Heart left ventricle (tissue), 16 donors: ENCODE data around the gene SUMF2. TPM values are rescaled to one million over a fixed set of nuclear protein-coding genes. Genes with fewer than 3 reads are reported as not detected.
"Not testable (repeated sequence)": the region's sequence is repeated elsewhere in the genome, so short reads cannot be mapped to it uniquely, and the experiment has no call there.

Experiments used
- ATAC-seq, 4 donors: fragments of 200-7000 bp; cut with Tn5 transposase; one replicate each; pipeline ENCODE4 v1.9.1; 2020 to 2022; ENCODE audit warnings: moderate library complexity in 4 of 4, mild to moderate bottlenecking in 3 of 4, moderate number of reproducible peaks in 1 of 4
- DNase-seq, 5 donors: peaks; one replicate each; pipeline ENCODE4 v3.0.0-alpha.2; 2020
- H3K27ac ChIP-seq, 12 donors: fragments of 200-600 bp; sonication (generic) in 4 of 12; one replicate each; pipeline versions ENCODE4 v1.5.0 to v1.8.0; 2016 to 2022; ENCODE audit warnings: mild to moderate bottlenecking in 2 of 12
- H3K27me3 ChIP-seq, 9 donors: fragments of 200-600 bp; sonication (generic) in 2 of 9; one replicate each; pipeline versions ENCODE4 v1.5.1 to v1.8.0; 2016 to 2022; ENCODE audit warnings: mild to moderate bottlenecking in 3 of 9
- H3K36me3 ChIP-seq, 9 donors: fragments of 200-600 bp; sonication (generic) in 2 of 9; one replicate each; pipeline versions ENCODE4 v1.5.0 to v1.8.0; 2018 to 2022; ENCODE audit warnings: mild to moderate bottlenecking in 2 of 9
- H3K4me1 ChIP-seq, 12 donors: fragments of 200-600 bp; sonication (generic) in 4 of 12; one replicate each; pipeline versions ENCODE4 v1.5.0 to v1.8.0; 2016 to 2022; ENCODE audit warnings: mild to moderate bottlenecking in 3 of 12
- H3K4me3 ChIP-seq, 12 donors: fragments of 200-600 bp; sonication (generic) in 4 of 12; one replicate each; pipeline versions ENCODE4 v1.5.0 to v1.8.0; 2017 to 2022; ENCODE audit warnings: mild to moderate bottlenecking in 9 of 12, moderate library complexity in 4 of 12
- H3K9me3 ChIP-seq, 12 donors: fragments of 200-600 bp; sonication (generic) in 4 of 12; one replicate each; pipeline versions ENCODE4 v1.5.0 to v1.8.0; 2016 to 2022; ENCODE audit warnings: mild to moderate bottlenecking in 1 of 12
- CTCF ChIP-seq, 12 donors: fragments of 200-600 bp; sonication (generic) in 4 of 12; IDR thresholded peaks; one replicate each; pipeline versions ENCODE4 v1.5.0 to v1.8.0; 2018 to 2022; ENCODE audit warnings: antibody characterized with exemption in 12 of 12, mild to moderate bottlenecking in 5 of 12
- POLR2A ChIP-seq, 2 donors: fragments of 450-650 bp; IDR thresholded peaks; one replicate each; pipeline ENCODE4 v1.6.1; 2017; ENCODE audit warnings: antibody characterized with exemption in 2 of 2, mild to moderate bottlenecking in 2 of 2, moderate library complexity in 2 of 2
- WGBS, 4 donors: extraction: QIAGEN DNeasy Blood & Tissue Kit in 2 of 4; methylation state at CpG; one replicate each; pipeline versions ENCODE4 v1.1.5 to v1.1.7; 2013 to 2018; 5-methylcytosine and 5-hydroxymethylcytosine counted together
- intact Hi-C, 10 donors: fragments of 100-400 bp; cut with DNase I; formaldehyde crosslinking; loops; one replicate each; pipeline versions ENCODE4 v1.11.1 to v1.14.2; 2022
- polyA plus RNA-seq, 2 donors: library from polyadenylated mRNA; stranded (reverse); fragments of 200-250 nt; gene quantifications; one replicate each; pipeline ENCODE4 v1.2.3, GENCODE V29; 2013
- total RNA-seq, 9 donors: library from RNA; depleted of rRNA in 2 of 9; stranded (reverse); fragments of >200 nt in 2 of 9; fragmentation: NEBNext Ultra II Directional in 3 of 9; extraction: Animal tissue kit (Norgen Biotek cat#: 25700) in 3 of 9; gene quantifications; one replicate each; pipeline versions ENCODE4 v1.1.0 to v1.2.4, GENCODE V29; 2016 to 2023
- donor health status: ischemic (EF 13 %, LVEDD 7.1; RV severe dilation, severe dysfunction).
- donor health status: healthy with polysubstance abuse.
- donor health status: DM: no; HTN: yes; CAD: no.
- donor health status: DM: no; HTN: no; CAD: no.
- donor health status: ischemic (EF 25% LVEDD 6.9; RV normal size, moderate dysfunction).
- donor health status: ischemic (EF 25% LVEDD 5.7; RV mildly dilated, moderate dysfunction).
- donor health status: healthy.
- donor health status: DM: yes; HTN: yes; CAD: no.
- donor health status: ischemic (EF 35%, LVEDD 5.7; RV mildly dilated, moderate dysfunction).
- donor health status: nonischemic (EF 11% LVEDD 7.7; RV severe dilation, severe dysfunction).
- donor health status: DM: yes; HTN: yes; CAD: no.
- donor health status: PGD.
- donor health status: ischemic (EF 29% LVEDD 5.4; RV normal size, mild dysfunction).
- donor health status: nonischemic (EF 23%, LVEDD 6.1; RV moderate dilation, normal function).

SUMF2 gene
- total and polyA plus RNA-seq, 11 donors, result 23.1 to 61.5 (median 34.5) TPM

- no peak for TF ChIP-seq POLR2A (IDR thresholded peaks at IDR 0.05)
- TF ChIP-seq CTCF (IDR thresholded peaks at IDR 0.05), result peak; percentile 47 to 83 (median 72)
- intact Hi-C loops, result loop anchor here in 2 of 10 donors (1.0 to 5.0 kb wide), 4 partner anchors 14 to 452 kb away; partner anchors contain the start of gene CHCHD2 (in 1 of the 2)
- ATAC-seq (peak; percentile 81 to 93 (median 90)), DNase-seq (peak; percentile 86 to 90 (median 89))
- peaks cover 0 to 19% (median 9%) of the 10 kb centered on the region in 9 donors for H3K36me3 ChIP-seq
- H3K4me3 ChIP-seq, result peak within 1 kb of the TSS in 11 of 12 donors; percentile 25 to 56 (median 43)
- H3K9me3 ChIP-seq, result no peaks in the 10 kb centered on the region
- peaks cover 0 to 38% (median 18%) of the 10 kb centered on the region in 12 donors for H3K4me1 ChIP-seq
- 24 to 35% (median 26%) methylated on average over 17 to 19 of the region's 19 CpGs for WGBS, 4 donors
- no peaks in the 10 kb centered on the region for H3K27me3 ChIP-seq
- peak within 1 kb of the TSS; percentile 57 to 94 (median 85) for H3K27ac ChIP-seq
These were observed 28.9 kb downstream of the SUMF2 start, which contains the start of gene PHKG1 for GRCh38 chr7:56092789-56093531. Gene PHKG1 (minus strand): TSS chr7:56092952. CDS start chr7:56088941, 4,011 bp downstream.

DNA sequence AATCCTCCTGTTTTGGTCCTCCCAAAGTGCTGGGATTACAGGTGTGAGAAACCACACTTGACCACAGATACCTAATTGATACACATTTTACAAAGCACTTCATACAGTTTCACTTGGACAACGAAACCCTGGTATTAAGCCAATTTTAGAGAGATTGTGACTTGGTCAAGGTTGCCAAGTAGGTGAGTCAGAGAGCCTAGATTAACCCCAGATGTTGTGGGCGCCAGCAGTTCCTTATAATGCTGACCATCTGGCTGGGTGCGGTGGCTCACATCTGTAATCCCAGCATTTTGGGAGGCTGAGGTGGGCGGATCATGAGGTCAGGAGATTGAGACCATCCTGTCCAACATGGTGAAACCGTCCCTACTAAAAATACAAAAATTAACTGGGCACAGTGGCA, 33.6 kb downstream of the SUMF2 start:
- intact Hi-C loops, result no loop called here
- 48 to 64% (median 55%) methylated on average over 5 of the region's 5 CpGs for WGBS, 4 donors
- ATAC-seq (peak in 3 of 4 donors; percentile 29 to 78 (median 47)), DNase-seq (peak in 3 of 5 donors; percentile 66 to 71 (median 68))
- peaks cover 3 to 55% (median 37%) of the 10 kb centered on the region in 9 donors for H3K36me3 ChIP-seq
- peaks cover 0 to 17% (median 8%) of the 10 kb centered on the region in 12 donors for H3K4me1 ChIP-seq
- no peaks in the 10 kb centered on the region for H3K27me3 ChIP-seq
- TF ChIP-seq POLR2A (IDR thresholded peaks at IDR 0.05), result no peak
- no peak for TF ChIP-seq CTCF (IDR thresholded peaks at IDR 0.05)
- H3K4me3 ChIP-seq, result no peak overlapping the region
- no peaks in the 10 kb centered on the region for H3K9me3 ChIP-seq
- no peak overlapping the region for H3K27ac ChIP-seq

- H3K27ac ChIP-seq, H3K4me3 ChIP-seq, intact Hi-C loops, DNase-seq, H3K27me3 ChIP-seq, H3K9me3 ChIP-seq, ATAC-seq: not testable (repeated sequence)
- Histone ChIP-seq H3K36me3 (peaks cover 3 to 62% (median 44%) of the 10 kb centered on the region in 9 donors), H3K4me1 (peaks cover 0 to 11% (median 2%) of the 10 kb centered on the region in 12 donors)
- WGBS, 4 donors, result 92 to 96% (median 94%) methylated on average over 8 of the region's 8 CpGs
These were observed 34.3 kb downstream of the SUMF2 start for GRCh38 chr7:56098187-56099008.

GRCh38 chr7:56099653-56100052, 35.6 kb downstream of the SUMF2 start:
- TF ChIP-seq POLR2A (IDR thresholded peaks at IDR 0.05), result no peak
- TF ChIP-seq CTCF (IDR thresholded peaks at IDR 0.05), result no peak
- DNase-seq (peak in 1 of 5 donors; percentile 25), ATAC-seq (no peak)
- Histone ChIP-seq H3K27ac (no peak overlapping the region), H3K4me3 (no peak overlapping the region), H3K9me3 (no peaks in the 10 kb centered on the region), H3K36me3 (peaks cover 3 to 74% (median 54%) of the 10 kb centered on the region in 9 donors), H3K27me3 (no peaks in the 10 kb centered on the region), H3K4me1 (peaks cover 0 to 12% (median 4%) of the 10 kb centered on the region in 12 donors)
- 94 to 96% (median 95%) methylated on average over 3 of the region's 3 CpGs for WGBS, 4 donors
- intact Hi-C loops, result loop anchor here in 1 of 10 donors (10.0 kb wide), 1 partner anchor 215 kb away; the partner anchor contains the start of gene ZNF713

- Histone ChIP-seq H3K36me3 (peaks cover 3 to 57% (median 52%) of the 10 kb centered on the region in 9 donors), H3K4me1 (peaks cover 3 to 20% (median 11%) of the 10 kb centered on the region in 12 donors)
- intact Hi-C loops, result loop anchor here in 1 of 10 donors (10.0 kb wide), 1 partner anchor 219 kb away; the partner anchor contains the start of gene ZNF713
- ATAC-seq, H3K9me3 ChIP-seq, H3K27me3 ChIP-seq, H3K4me3 ChIP-seq, H3K27ac ChIP-seq: not testable (repeated sequence)
- WGBS, 4 donors, result 73 to 90% (median 87%) methylated on average over 4 to 9 of the region's 9 CpGs
- DNase-seq, result peak in 1 of 5 donors; percentile 40
These were observed 40.1 kb downstream of the SUMF2 start for GRCh38 chr7:56104138-56104537.
